Myocyte (in vitro differentiated cells): Measurements from ENCODE around the gene PDGFA. TPM values are rescaled to one million over a fixed set of nuclear protein-coding genes. Genes with fewer than 3 reads are reported as not detected.

ENCODE experiments used
- DNase-seq: peaks from one replicate; pipeline ENCODE4 v3.0.0-alpha.2; 2012; ENCODE audit warnings: low read depth
- total RNA-seq: library from RNA; depleted of rRNA; stranded (reverse); fragments of >200 nt; gene quantifications from 2 replicates; pipeline ENCODE4 v1.2.3, GENCODE V29; 2014

PDGFA gene
- total RNA-seq, 1 donor from 2014 or later = 48.4 TPM

- DNase-seq = peak; percentile 100
Observed at GRCh38 chr7:537911-538634, 18.4 kb upstream of the PDGFA start.

- DNase-seq = no peak
Observed at GRCh38 chr7:536231-536630, 16.6 kb upstream of the PDGFA start.

- DNase-seq = no peak
Observed at GRCh38 chr7:534959-535358, 15.3 kb upstream of the PDGFA start.

- DNase-seq = no peak
Observed at GRCh38 chr7:534075-534474, 14.4 kb upstream of the PDGFA start.

GRCh38 chr7:533266-533665 is 13.6 kb upstream of the PDGFA start:
- DNase-seq = no peak

GRCh38 chr7:532379-533143 is 12.9 kb upstream of the PDGFA start:
- no peak for DNase-seq

GRCh38 chr7:531777-532176 is 12.1 kb upstream of the PDGFA start:
- no peak for DNase-seq

GRCh38 chr7:528451-528850 is 8.8 kb upstream of the PDGFA start:
- no peak for DNase-seq

GRCh38 chr7:527723-528122 is 8.1 kb upstream of the PDGFA start:
- DNase-seq = no peak

GRCh38 chr7:526460-527034 is 6.9 kb upstream of the PDGFA start:
- no peak for DNase-seq

- peak; percentile 74 for DNase-seq
Observed at GRCh38 chr7:525740-526139, 6.1 kb upstream of the PDGFA start.

GRCh38 chr7:524800-525199 is 5.2 kb upstream of the PDGFA start:
- no peak for DNase-seq

- DNase-seq = no peak
Observed at GRCh38 chr7:523347-524336, 4.0 kb upstream of the PDGFA start.

GRCh38 chr7:522951-523314 is 3.3 kb upstream of the PDGFA start:
- no peak for DNase-seq

GRCh38 chr7:522071-522950 is 2.7 kb upstream of the PDGFA start:
- peak; percentile 91 for DNase-seq

- peak; percentile 88 for DNase-seq
Observed at GRCh38 chr7:521221-522070, 1.8 kb upstream of the PDGFA start.

GRCh38 chr7:520503-521161 is 986 bp upstream of the PDGFA start:
- DNase-seq = no peak

- peak; percentile 91 for DNase-seq
Observed at GRCh38 chr7:518630-519483, 789 bp downstream of the PDGFA start.
